HepG2 (cell line): ENCODE results near the gene APIP. TPM values are rescaled to one million over a fixed set of nuclear protein-coding genes. Genes with fewer than 3 reads are reported as not detected.

Experiments
- ARID3A ChIP-seq: IDR thresholded peaks from 2 replicates; pipeline ENCODE4 v1.6.1; 2012; ENCODE audit warnings: low read depth, low read length, improper control_type of control experiment
- KLF15 ChIP-seq: sonication (generic); formaldehyde crosslinking; IDR thresholded peaks from 2 replicates; pipeline ENCODE4 v1.8.1; 2023; ENCODE audit warnings: borderline replicate concordance, mild to moderate bottlenecking, inconsistent platforms, missing genetic modification reagents, mixed read lengths
- MLLT10 ChIP-seq: sonication (generic); formaldehyde crosslinking; IDR thresholded peaks from 2 replicates; pipeline ENCODE4 v1.4.0; 2020; ENCODE audit warnings: missing genetic modification reagents
- NPAS2 ChIP-seq: sonication (generic); formaldehyde crosslinking; IDR thresholded peaks from 2 replicates; pipeline ENCODE4 v1.8.0; 2022; ENCODE audit warnings: mild to moderate bottlenecking, missing genetic modification reagents, borderline replicate concordance
- SKIL ChIP-seq: sonication (generic); formaldehyde crosslinking; IDR thresholded peaks from 2 replicates; pipeline ENCODE4 v1.8.0; 2022; ENCODE audit warnings: missing genetic modification reagents, mild to moderate bottlenecking, moderate library complexity, borderline replicate concordance
- SPEN ChIP-seq: sonication (generic); formaldehyde crosslinking; IDR thresholded peaks from 2 replicates; pipeline ENCODE4 v1.5.1; 2020; ENCODE audit warnings: low read depth, mild to moderate bottlenecking, missing genetic modification reagents
- polyA plus RNA-seq, 8 experiments: library from polyadenylated mRNA; depleted of rRNA in 3 of 8; stranded (reverse) in 7 of 8; unstranded in 1 of 8; fragments of >200 nt; fragmentation: Illumina TruSeq in 4 of 8; extraction: Trizol in 4 of 8; gene quantifications; 2 replicates each; pipeline versions ENCODE4 v1.2.1 to v1.2.3, GENCODE V29; 2011 to 2016; ENCODE audit warnings: low read depth in 4 of 8, missing spikeins in 1 of 8, mixed read lengths in 1 of 8; ENCODE audit not compliant: insufficient read depth in 1 of 8
- total RNA-seq, 5 experiments: library from RNA; depleted of rRNA; stranded (reverse); fragments of >200 nt; fragmentation: Illumina TruSeq; extraction: Trizol; gene quantifications; 2 replicates each; pipeline ENCODE4 v1.2.3, GENCODE V29; 2016; ENCODE audit warnings: low read depth in 1 of 5

Gene APIP
- total and polyA plus RNA-seq, 2 of the 13 experiments (the other 11 are each of a cell fraction or from before 2014, with no cell fraction given) = 16.9 to 31.0 TPM

GRCh38 chr11:34916015-34916842 lies at the start of gene APIP, which contains the start of gene PDHX (continued):
- TF ChIP-seq ARID3A (no peak), SKIL (CRISPR knock-in tag) (peak; percentile 60; the same call in 1 of the 2 replicates), MLLT10 (CRISPR knock-in tag) (no peak), NPAS2 (CRISPR knock-in tag) (no peak), KLF15 (0 out of 2 replicates have a peak, but pooled peaks have one; percentile 83), SPEN (peak; percentile 78)
